ENCODE results near the gene CDK17. TPM values are rescaled to one million over a fixed set of nuclear protein-coding genes. Genes with fewer than 3 reads are reported as not detected.

The CDK17 gene
- total RNA-seq, 1 experiment from 2014 or later: 21.4 TPM

DNA sequence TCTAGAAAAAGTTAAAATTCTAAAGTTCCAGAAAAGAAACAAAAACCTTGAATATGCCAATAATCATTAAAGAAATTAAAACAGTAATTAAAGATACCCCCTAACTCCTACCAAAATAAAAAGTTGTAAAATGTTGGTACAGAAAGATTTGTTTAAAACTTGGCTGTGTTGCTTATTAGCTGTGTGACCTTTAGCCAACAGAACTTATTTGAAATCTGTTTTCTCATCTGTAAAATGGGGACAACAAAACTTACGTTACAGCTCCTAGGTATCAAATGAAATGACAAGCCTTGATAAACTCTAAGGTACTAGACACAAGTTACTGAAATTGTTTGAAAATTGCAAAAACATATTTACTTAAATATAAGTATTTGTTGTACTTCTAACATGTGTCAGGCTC, 134.4 kb downstream of the CDK17 start:
- Histone ChIP-seq H3K36me3 (ENCODE audit: control insufficient read depth in 1 of 2, insufficient read depth in 2 of 2, low read length in 2 of 2) (peaks cover 9 to 20% of the 10 kb centered on the region in 2 experiments; a peak in 3 of 4 replicates), H3K27ac (ENCODE audit: low read depth, low read length) (no peak overlapping the region), H3K9ac (ENCODE audit: low read length) (no peak overlapping the region), H3K9me3 (ENCODE audit: control insufficient read depth in 1 of 2, insufficient read depth in 1 of 2, low read depth in 1 of 2, low read length in 2 of 2) (no peaks in the 10 kb centered on the region), H2AFZ (ENCODE audit: low read depth, low read length, poor library complexity, severe bottlenecking) (no peak overlapping the region), H3K79me2 (ENCODE audit: insufficient read depth, low read length) (peaks cover 10% of the 10 kb centered on the region; the same call in 1 of the 2 replicates), H3K4me2 (ENCODE audit: low read length) (no peak overlapping the region), H4K20me1 (ENCODE audit: insufficient read depth) (no peaks in the 10 kb centered on the region), H3K27me3 (ENCODE audit: insufficient read depth, low read length) (no peaks in the 10 kb centered on the region), H3K9me2 (ENCODE audit: insufficient read depth) (no peaks in the 10 kb centered on the region), H3K4me3 (replicated peaks in 1 of 2; ENCODE audit: low read depth in 1 of 2, low read length in 2 of 2) (no peak overlapping the region), H3K4me1 (ENCODE audit: control insufficient read depth in 1 of 2, insufficient read depth in 2 of 2, low read length in 2 of 2) (no peaks in the 10 kb centered on the region)
- POLR2A ChIA-PET: no interaction called here
- RAD21 ChIA-PET (ENCODE audit: low non-redundant PET in 1 of 2, low total read pairs in 2 of 2, uncharacterized antibody in 2 of 2, unreplicated experiment in 2 of 2): no interaction called here
- ATAC-seq (no peak), DNase-seq (ENCODE audit: low read depth, low spot score) (no peak)
- no peak for TF ChIP-seq SIN3A (IDR thresholded peaks at IDR 0.05; ENCODE audit: low read depth)
- TF ChIP-seq, protein P1, sequence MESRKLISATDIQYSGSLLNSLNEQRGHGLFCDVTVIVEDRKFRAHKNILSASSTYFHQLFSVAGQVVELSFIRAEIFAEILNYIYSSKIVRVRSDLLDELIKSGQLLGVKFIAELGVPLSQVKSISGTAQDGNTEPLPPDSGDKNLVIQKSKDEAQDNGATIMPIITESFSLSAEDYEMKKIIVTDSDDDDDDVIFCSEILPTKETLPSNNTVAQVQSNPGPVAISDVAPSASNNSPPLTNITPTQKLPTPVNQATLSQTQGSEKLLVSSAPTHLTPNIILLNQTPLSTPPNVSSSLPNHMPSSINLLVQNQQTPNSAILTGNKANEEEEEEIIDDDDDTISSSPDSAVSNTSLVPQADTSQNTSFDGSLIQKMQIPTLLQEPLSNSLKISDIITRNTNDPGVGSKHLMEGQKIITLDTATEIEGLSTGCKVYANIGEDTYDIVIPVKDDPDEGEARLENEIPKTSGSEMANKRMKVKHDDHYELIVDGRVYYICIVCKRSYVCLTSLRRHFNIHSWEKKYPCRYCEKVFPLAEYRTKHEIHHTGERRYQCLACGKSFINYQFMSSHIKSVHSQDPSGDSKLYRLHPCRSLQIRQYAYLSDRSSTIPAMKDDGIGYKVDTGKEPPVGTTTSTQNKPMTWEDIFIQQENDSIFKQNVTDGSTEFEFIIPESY (IDR thresholded peaks at IDR 0.05; ENCODE audit: extremely low read depth, insufficient replicate concordance, low read length): no peak
- TF ChIP-seq, protein P2, sequence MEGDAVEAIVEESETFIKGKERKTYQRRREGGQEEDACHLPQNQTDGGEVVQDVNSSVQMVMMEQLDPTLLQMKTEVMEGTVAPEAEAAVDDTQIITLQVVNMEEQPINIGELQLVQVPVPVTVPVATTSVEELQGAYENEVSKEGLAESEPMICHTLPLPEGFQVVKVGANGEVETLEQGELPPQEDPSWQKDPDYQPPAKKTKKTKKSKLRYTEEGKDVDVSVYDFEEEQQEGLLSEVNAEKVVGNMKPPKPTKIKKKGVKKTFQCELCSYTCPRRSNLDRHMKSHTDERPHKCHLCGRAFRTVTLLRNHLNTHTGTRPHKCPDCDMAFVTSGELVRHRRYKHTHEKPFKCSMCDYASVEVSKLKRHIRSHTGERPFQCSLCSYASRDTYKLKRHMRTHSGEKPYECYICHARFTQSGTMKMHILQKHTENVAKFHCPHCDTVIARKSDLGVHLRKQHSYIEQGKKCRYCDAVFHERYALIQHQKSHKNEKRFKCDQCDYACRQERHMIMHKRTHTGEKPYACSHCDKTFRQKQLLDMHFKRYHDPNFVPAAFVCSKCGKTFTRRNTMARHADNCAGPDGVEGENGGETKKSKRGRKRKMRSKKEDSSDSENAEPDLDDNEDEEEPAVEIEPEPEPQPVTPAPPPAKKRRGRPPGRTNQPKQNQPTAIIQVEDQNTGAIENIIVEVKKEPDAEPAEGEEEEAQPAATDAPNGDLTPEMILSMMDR (IDR thresholded peaks at IDR 0.05 in 2 of 3, conservative IDR thresholded peaks at IDR 0.05 in 1 of 3; ENCODE audit: borderline replicate concordance in 1 of 3, insufficient read depth in 1 of 3, low read depth in 2 of 3, low read length in 2 of 3): no peak
- TF ChIP-seq, protein P3, sequence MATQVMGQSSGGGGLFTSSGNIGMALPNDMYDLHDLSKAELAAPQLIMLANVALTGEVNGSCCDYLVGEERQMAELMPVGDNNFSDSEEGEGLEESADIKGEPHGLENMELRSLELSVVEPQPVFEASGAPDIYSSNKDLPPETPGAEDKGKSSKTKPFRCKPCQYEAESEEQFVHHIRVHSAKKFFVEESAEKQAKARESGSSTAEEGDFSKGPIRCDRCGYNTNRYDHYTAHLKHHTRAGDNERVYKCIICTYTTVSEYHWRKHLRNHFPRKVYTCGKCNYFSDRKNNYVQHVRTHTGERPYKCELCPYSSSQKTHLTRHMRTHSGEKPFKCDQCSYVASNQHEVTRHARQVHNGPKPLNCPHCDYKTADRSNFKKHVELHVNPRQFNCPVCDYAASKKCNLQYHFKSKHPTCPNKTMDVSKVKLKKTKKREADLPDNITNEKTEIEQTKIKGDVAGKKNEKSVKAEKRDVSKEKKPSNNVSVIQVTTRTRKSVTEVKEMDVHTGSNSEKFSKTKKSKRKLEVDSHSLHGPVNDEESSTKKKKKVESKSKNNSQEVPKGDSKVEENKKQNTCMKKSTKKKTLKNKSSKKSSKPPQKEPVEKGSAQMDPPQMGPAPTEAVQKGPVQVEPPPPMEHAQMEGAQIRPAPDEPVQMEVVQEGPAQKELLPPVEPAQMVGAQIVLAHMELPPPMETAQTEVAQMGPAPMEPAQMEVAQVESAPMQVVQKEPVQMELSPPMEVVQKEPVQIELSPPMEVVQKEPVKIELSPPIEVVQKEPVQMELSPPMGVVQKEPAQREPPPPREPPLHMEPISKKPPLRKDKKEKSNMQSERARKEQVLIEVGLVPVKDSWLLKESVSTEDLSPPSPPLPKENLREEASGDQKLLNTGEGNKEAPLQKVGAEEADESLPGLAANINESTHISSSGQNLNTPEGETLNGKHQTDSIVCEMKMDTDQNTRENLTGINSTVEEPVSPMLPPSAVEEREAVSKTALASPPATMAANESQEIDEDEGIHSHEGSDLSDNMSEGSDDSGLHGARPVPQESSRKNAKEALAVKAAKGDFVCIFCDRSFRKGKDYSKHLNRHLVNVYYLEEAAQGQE (IDR thresholded peaks at IDR 0.05; ENCODE audit: low read depth): no peak
- TF ChIP-seq CBX3 (IDR thresholded peaks at IDR 0.05; ENCODE audit: low read depth): no peak
- TF ChIP-seq YY1 (IDR thresholded peaks at IDR 0.05; ENCODE audit: extremely low read depth, insufficient replicate concordance, low read depth, low read length): no peak
- TF ChIP-seq ZNF274 (IDR thresholded peaks at IDR 0.05; ENCODE audit: low read depth, low read length): no peak
- no peak for TF ChIP-seq RAD21 (IDR thresholded peaks at IDR 0.05; ENCODE audit: low read depth)
- TF ChIP-seq EZH2 (IDR thresholded peaks at IDR 0.05): no peak
- TF ChIP-seq, protein P4, sequence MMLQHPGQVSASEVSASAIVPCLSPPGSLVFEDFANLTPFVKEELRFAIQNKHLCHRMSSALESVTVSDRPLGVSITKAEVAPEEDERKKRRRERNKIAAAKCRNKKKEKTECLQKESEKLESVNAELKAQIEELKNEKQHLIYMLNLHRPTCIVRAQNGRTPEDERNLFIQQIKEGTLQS (IDR thresholded peaks at IDR 0.05): no peak
- TF ChIP-seq, protein P5, sequence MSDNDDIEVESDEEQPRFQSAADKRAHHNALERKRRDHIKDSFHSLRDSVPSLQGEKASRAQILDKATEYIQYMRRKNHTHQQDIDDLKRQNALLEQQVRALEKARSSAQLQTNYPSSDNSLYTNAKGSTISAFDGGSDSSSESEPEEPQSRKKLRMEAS (IDR thresholded peaks at IDR 0.05): no peak
- TF ChIP-seq CEBPB (IDR thresholded peaks at IDR 0.05; ENCODE audit: low read depth): no peak
- no peak for TF ChIP-seq ZFX (IDR thresholded peaks at IDR 0.05)
- no peak for TF ChIP-seq JUND (IDR thresholded peaks at IDR 0.05)
- TF ChIP-seq EZH2phosphoT487 (IDR thresholded peaks at IDR 0.05; ENCODE audit: borderline replicate concordance): no peak
- no peak for TF ChIP-seq TCF7L2 (IDR thresholded peaks at IDR 0.05; ENCODE audit: borderline replicate concordance, extremely low read depth, insufficient read depth, insufficient read length)
- no TSS peak for BruUV-seq (replicated peaks)
- intact Hi-C loops (cut with micrococcal nuclease): no loop called here
- CTCF ChIA-PET: interaction anchor here (0.6 kb wide), 1 partner anchor 279 kb away, joined by 3 read pairs; no protein-coding TSS in a partner anchor

All from HCT116 (cell line).